Osteocyte (in vitro differentiated cells): ENCODE results near the gene SCML2. TPM values are rescaled to one million over a fixed set of nuclear protein-coding genes. Genes with fewer than 3 reads are reported as not detected.
"Not testable (repeated sequence)": the region's sequence is repeated elsewhere in the genome, so short reads cannot be mapped to it uniquely, and the experiment has no call there.

Experiments
- DNase-seq: peaks from one replicate; pipeline ENCODE4 v3.0.0; 2021; ENCODE audit warnings: mixed read lengths; ENCODE audit not compliant: unreplicated experiment; ENCODE audit errors: extremely low spot score
- H3K27ac Mint-ChIP-seq: one replicate; pipeline ENCODE4 v1.8.0; 2021; ENCODE audit warnings: mild to moderate bottlenecking, mixed read lengths; ENCODE audit not compliant: unreplicated experiment
- H3K27me3 Mint-ChIP-seq: one replicate; pipeline ENCODE4 v1.8.0; 2021; ENCODE audit warnings: mixed read lengths; ENCODE audit not compliant: unreplicated experiment
- H3K36me3 Mint-ChIP-seq: one replicate; pipeline ENCODE4 v1.8.0; 2021; ENCODE audit warnings: mixed read lengths; ENCODE audit not compliant: unreplicated experiment
- H3K4me1 Mint-ChIP-seq: one replicate; pipeline ENCODE4 v1.8.0; 2021; ENCODE audit warnings: mixed read lengths; ENCODE audit not compliant: unreplicated experiment
- H3K4me3 Mint-ChIP-seq: one replicate; pipeline ENCODE4 v1.8.0; 2021; ENCODE audit warnings: mild to moderate bottlenecking, moderate library complexity, mixed read lengths; ENCODE audit not compliant: unreplicated experiment
- H3K9me3 Mint-ChIP-seq: one replicate; pipeline ENCODE4 v1.8.0; 2021; ENCODE audit warnings: mixed read lengths; ENCODE audit not compliant: unreplicated experiment
- total RNA-seq: library from RNA; stranded (reverse); gene quantifications from 2 replicates; pipeline ENCODE4 v1.2.1, GENCODE V29; 2021
- TF ChIP-seq, protein P1 (sequence below): fragments of 200-600 bp; sonication (generic); IDR thresholded peaks from 2 replicates; pipeline ENCODE4 v1.5.0; 2021; ENCODE audit warnings: antibody characterized with exemption, mild to moderate bottlenecking, moderate library complexity

SCML2 gene
- total RNA-seq, 1 donor from 2014 or later, result 3.4 TPM

DNA sequence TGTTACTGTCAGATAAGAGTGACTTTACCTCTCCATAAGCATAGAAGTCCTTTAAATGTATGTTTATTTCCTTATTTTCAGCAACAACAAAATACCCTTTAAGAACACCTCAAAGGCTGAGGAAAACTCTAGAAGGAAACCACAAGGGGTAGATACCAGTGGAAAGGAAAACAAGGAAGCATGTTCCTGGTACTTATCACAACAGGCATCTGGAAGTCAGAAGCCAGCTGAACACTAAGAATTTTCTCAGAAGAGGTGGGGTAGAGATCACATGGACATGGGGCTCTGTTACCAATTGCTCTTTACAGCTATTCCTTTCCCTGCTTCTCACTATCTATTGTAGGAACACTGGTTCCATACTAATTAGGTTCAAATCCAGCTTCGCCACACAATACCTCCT is 82.3 kb downstream of the SCML2 start:
- Mint-ChIP-seq H3K9me3 (peaks cover 30% of the 10 kb centered on the region), H3K4me3 (no peak overlapping the region), H3K4me1 (no peaks in the 10 kb centered on the region), H3K27me3 (no peaks in the 10 kb centered on the region), H3K27ac (no peak overlapping the region), H3K36me3 (no peaks in the 10 kb centered on the region)
- TF ChIP-seq, protein P1, sequence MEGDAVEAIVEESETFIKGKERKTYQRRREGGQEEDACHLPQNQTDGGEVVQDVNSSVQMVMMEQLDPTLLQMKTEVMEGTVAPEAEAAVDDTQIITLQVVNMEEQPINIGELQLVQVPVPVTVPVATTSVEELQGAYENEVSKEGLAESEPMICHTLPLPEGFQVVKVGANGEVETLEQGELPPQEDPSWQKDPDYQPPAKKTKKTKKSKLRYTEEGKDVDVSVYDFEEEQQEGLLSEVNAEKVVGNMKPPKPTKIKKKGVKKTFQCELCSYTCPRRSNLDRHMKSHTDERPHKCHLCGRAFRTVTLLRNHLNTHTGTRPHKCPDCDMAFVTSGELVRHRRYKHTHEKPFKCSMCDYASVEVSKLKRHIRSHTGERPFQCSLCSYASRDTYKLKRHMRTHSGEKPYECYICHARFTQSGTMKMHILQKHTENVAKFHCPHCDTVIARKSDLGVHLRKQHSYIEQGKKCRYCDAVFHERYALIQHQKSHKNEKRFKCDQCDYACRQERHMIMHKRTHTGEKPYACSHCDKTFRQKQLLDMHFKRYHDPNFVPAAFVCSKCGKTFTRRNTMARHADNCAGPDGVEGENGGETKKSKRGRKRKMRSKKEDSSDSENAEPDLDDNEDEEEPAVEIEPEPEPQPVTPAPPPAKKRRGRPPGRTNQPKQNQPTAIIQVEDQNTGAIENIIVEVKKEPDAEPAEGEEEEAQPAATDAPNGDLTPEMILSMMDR, result no peak
- no peak for DNase-seq

- Mint-ChIP-seq H3K36me3 (no peaks in the 10 kb centered on the region), H3K9me3 (peaks cover 34% of the 10 kb centered on the region), H3K27ac (no peak overlapping the region), H3K4me3 (no peak overlapping the region), H3K4me1 (no peaks in the 10 kb centered on the region), H3K27me3 (no peaks in the 10 kb centered on the region)
- DNase-seq, result no peak
- TF ChIP-seq, protein P1, result no peak
These were observed 82.8 kb downstream of the SCML2 start for GRCh38 chrX:18271725-18272124.

DNA sequence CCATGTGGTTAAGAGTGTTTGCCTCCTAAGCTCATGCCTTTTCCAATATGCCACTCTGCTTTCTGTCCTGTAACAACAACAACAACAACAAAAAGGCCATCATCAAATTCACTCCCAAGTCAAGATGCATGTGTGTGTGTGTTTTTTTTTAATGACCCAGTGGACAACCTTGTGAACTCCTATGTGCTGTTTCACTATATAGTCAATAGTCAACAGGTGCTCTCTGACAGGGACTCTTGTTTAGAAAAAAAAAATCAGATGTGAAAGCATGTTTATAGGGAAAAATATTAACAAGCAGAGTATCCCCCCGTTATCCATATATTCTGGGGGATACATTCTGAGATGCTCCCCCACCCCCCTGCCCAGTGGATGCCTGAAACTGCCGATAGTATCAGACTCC is 83.2 kb downstream of the SCML2 start:
- Mint-ChIP-seq H3K27me3 (no peaks in the 10 kb centered on the region), H3K27ac (no peak overlapping the region), H3K4me3 (no peak overlapping the region), H3K9me3 (peaks cover 34% of the 10 kb centered on the region), H3K4me1 (no peaks in the 10 kb centered on the region), H3K36me3 (no peaks in the 10 kb centered on the region)
- no peak for DNase-seq
- TF ChIP-seq, protein P1, result no peak

- TF ChIP-seq, protein P1, result no peak
- no peak for DNase-seq
- no peak overlapping the region for H3K4me3 Mint-ChIP-seq
- peaks cover 3% of the 10 kb centered on the region for H3K9me3 Mint-ChIP-seq
- H3K27ac Mint-ChIP-seq, result no peak overlapping the region
- no peaks in the 10 kb centered on the region for H3K36me3 Mint-ChIP-seq
- H3K27me3 Mint-ChIP-seq, result no peaks in the 10 kb centered on the region
- H3K4me1 Mint-ChIP-seq, result peaks cover 2% of the 10 kb centered on the region
These were observed 99.4 kb downstream of the SCML2 start for GRCh38 chrX:18255059-18255458.

- Mint-ChIP-seq H3K27ac (no peak overlapping the region), H3K27me3 (no peaks in the 10 kb centered on the region), H3K4me1 (peaks cover 2% of the 10 kb centered on the region), H3K4me3 (no peak overlapping the region), H3K36me3 (no peaks in the 10 kb centered on the region), H3K9me3 (peaks cover 3% of the 10 kb centered on the region)
- no peak for DNase-seq
- TF ChIP-seq, protein P1, result no peak
These were observed 101.7 kb downstream of the SCML2 start for GRCh38 chrX:18252644-18253359.

GRCh38 chrX:18229646-18230045 is 124.8 kb downstream of the SCML2 start:
- H3K9me3 Mint-ChIP-seq, DNase-seq, H3K4me1 Mint-ChIP-seq, H3K27ac Mint-ChIP-seq, H3K4me3 Mint-ChIP-seq, H3K36me3 Mint-ChIP-seq, H3K27me3 Mint-ChIP-seq: not testable (repeated sequence)
